Muscle of leg (tissue), 11 donors: ENCODE measurements around the gene VPS35L. TPM values are rescaled to one million over a fixed set of nuclear protein-coding genes. Genes with fewer than 3 reads are reported as not detected.

Experiments
- DNase-seq: peaks from one replicate; pipeline ENCODE4 v3.0.0; 2013
- H3K27ac ChIP-seq: one replicate; pipeline ENCODE4 v1.5.1; 2013; ENCODE audit warnings: mild to moderate bottlenecking, low read length, control low read depth
- H3K27me3 ChIP-seq: one replicate; pipeline ENCODE4 v1.6.1; 2013; ENCODE audit warnings: low read length; ENCODE audit not compliant: control insufficient read depth, insufficient read depth
- H3K36me3 ChIP-seq: one replicate; pipeline ENCODE4 v1.6.1; 2013; ENCODE audit warnings: low read length; ENCODE audit not compliant: control insufficient read depth, insufficient read depth
- H3K4me1 ChIP-seq: one replicate; pipeline ENCODE4 v1.6.1; 2013; ENCODE audit warnings: low read length; ENCODE audit not compliant: control insufficient read depth, insufficient read depth
- H3K4me3 ChIP-seq: one replicate; pipeline ENCODE4 v1.5.1; 2013; ENCODE audit warnings: low read length, control low read depth
- H3K9me3 ChIP-seq: replicated peaks from 2 replicates; pipeline ENCODE4 v1.6.1; 2013; ENCODE audit warnings: low read depth, low read length; ENCODE audit not compliant: control insufficient read depth
- WGBS: methylation state at CpG from one replicate; pipeline ENCODE4 v1.1.5; 2013; ENCODE audit warnings: missing lambda C conversion rate; ENCODE audit not compliant: insufficient coverage; 5-methylcytosine and 5-hydroxymethylcytosine counted together
- polyA plus RNA-seq, 8 donors: library from polyadenylated mRNA; unstranded; fragments of 120-200 nt; gene quantifications; one replicate each; pipeline versions ENCODE4 v1.2.1 to v1.2.3, GENCODE V29; 2013; ENCODE audit warnings: inconsistent platforms in 1 of 8, low replicate concordance in 1 of 8; ENCODE audit not compliant: insufficient read length in 8 of 8, insufficient read depth in 1 of 8
- total RNA-seq: library from RNA; stranded (reverse); fragments of 120-200 nt; gene quantifications from one replicate; pipeline ENCODE4 v1.2.4, GENCODE V29; 2013

The VPS35L gene
- total and polyA plus RNA-seq, 9 donors: 23.6 to 39.8 (median 34.3) TPM

- Histone ChIP-seq H3K27ac (no peak overlapping the region), H3K27me3 (no peaks in the 10 kb centered on the region), H3K36me3 (peaks cover 54% of the 10 kb centered on the region), H3K9me3 (no peaks in the 10 kb centered on the region), H3K4me1 (peaks cover 17% of the 10 kb centered on the region), H3K4me3 (no peak overlapping the region)
- DNase-seq: no peak
- WGBS: 94% methylated on average over 6 of the region's 8 CpGs
Measured at GRCh38 chr16:19699472-19699871, 144.0 kb downstream of the VPS35L start.

DNA sequence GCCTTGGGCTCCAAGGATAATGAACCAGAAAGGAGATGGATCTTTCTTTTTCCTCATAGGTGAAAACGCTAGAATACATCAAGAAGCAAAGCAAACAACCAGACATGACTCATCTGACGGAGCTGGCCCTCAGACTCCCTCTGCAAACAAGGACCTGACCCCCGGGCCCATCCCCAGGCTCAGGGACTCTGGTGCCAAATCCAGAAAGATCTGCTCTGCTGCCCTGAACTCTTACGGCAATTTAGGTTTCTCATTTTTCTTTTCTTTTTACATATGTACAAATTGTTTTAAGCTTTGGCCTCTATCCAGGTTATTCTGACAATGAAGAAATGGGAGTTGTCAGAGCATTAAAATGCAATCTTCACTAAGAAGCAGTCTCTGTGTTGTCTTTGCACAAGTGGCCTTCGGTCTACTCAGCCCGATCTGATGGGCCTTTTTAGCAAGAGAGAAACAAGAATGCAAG lies 144.8 kb downstream of the VPS35L start:
- peak overlapping the region; percentile 2 for H3K27ac ChIP-seq

GRCh38 chr16:19701091-19701490 lies 145.6 kb downstream of the VPS35L start:
- 94% methylated on average over 3 of the region's 3 CpGs for WGBS
- Histone ChIP-seq H3K4me1 (peaks cover 16% of the 10 kb centered on the region), H3K36me3 (peaks cover 67% of the 10 kb centered on the region), H3K27ac (no peak overlapping the region), H3K9me3 (no peaks in the 10 kb centered on the region), H3K27me3 (no peaks in the 10 kb centered on the region), H3K4me3 (no peak overlapping the region)
- DNase-seq: no peak

More for the DNA sequence above, 144.8 kb downstream of the VPS35L start:
- Histone ChIP-seq H3K9me3 (no peaks in the 10 kb centered on the region), H3K27me3 (no peaks in the 10 kb centered on the region), H3K4me1 (peaks cover 17% of the 10 kb centered on the region), H3K36me3 (peaks cover 60% of the 10 kb centered on the region), H3K4me3 (no peak overlapping the region)
- peak; percentile 40 for DNase-seq
- 46% methylated on average over 2 of the region's 6 CpGs for WGBS

DNA sequence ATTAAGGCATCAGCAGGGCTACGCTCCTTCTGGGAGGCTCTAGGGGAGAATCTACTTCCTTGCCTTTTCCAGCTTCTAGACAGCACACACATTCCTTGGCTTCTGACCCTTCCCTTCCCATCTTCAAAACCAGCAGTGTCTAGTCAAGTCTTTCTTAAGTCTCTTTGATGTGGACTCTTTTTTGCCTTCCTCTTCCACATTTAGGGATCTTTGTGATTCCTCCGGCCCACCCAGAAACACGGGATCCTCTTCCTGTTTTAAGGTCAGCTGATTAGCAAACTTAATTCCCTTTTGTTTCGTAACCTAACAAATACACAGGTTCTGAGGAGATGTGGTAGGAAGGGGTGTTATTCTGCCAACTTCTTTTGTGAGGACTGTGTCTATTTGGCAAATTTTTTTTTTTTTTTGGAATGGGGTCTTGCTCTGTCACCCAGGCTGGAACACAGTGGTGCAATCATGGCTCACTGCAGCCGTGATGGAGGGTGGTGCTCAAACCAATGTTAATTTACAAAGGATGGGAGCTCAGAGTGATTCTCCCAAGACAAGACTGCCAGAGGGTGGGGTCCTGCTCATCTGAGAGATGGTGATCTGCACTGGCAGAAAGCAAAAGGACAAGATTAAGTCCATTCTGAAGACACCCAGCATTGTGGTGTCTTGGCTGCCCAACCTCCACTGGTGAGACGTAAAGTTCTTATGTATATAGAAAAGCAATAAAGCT lies 147.8 kb downstream of the VPS35L start:
- H3K9me3 ChIP-seq: no peaks in the 10 kb centered on the region
- 63% methylated on average over 2 of the region's 6 CpGs for WGBS
- DNase-seq: no peak
- no peak overlapping the region for H3K4me3 ChIP-seq
- H3K4me1 ChIP-seq: no peaks in the 10 kb centered on the region
- no peaks in the 10 kb centered on the region for H3K27me3 ChIP-seq
- peak overlapping the region; percentile 35 for H3K27ac ChIP-seq
- H3K36me3 ChIP-seq: peaks cover 70% of the 10 kb centered on the region

DNA sequence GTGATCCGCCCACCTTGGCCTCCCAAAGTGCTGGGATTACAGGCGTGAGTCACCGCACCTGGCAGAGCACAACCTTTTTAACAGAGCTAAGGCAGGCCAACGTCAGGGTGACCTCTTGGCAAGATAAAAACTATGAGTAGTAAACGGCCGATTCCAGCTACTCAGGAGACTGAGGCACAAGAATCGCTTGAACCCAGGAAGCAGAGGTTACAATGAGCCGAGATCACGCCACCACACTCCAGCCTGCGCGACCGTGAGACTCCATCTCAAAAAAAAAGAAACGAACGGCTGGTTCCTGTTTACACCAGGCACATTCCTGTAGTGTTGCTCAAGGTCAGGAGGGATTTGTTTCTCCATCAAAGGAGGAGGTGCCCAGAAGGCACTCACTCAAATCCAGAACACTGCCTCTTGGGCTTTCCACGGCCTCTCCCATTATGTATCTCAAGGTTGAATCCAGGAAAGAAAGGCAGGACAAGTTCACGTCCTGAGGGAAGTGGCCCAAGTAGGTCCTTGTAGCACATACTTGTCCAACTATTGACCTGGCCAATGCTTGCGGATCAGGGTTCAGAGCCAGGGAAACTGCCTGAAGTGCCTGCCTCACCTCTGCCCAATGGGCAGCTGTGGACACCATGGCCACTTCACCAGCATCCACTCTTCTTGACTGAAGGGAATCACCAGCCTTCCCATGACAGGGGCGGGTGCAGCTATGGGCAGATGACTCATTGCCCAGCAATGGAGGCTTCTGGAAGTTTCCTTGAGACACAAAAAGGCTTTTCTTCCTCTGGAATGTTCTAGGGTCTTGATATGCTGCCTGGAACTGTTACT lies 149.0 kb downstream of the VPS35L start:
- H3K4me1 ChIP-seq: peaks cover 8% of the 10 kb centered on the region

GRCh38 chr16:19705146-19705501 lies 149.6 kb downstream of the VPS35L start:
- WGBS: 97% methylated on average over 5 of the region's 8 CpGs
- Histone ChIP-seq H3K36me3 (peaks cover 72% of the 10 kb centered on the region), H3K9me3 (no peaks in the 10 kb centered on the region), H3K27me3 (no peaks in the 10 kb centered on the region), H3K4me3 (no peak overlapping the region), H3K27ac (no peak overlapping the region), H3K4me1 (peaks cover 8% of the 10 kb centered on the region)
- no peak for DNase-seq

More for the DNA sequence above, 149.0 kb downstream of the VPS35L start:
- H3K4me3 ChIP-seq: no peak overlapping the region
- no peaks in the 10 kb centered on the region for H3K9me3 ChIP-seq
- no peak for DNase-seq
- peaks cover 70% of the 10 kb centered on the region for H3K36me3 ChIP-seq
- no peaks in the 10 kb centered on the region for H3K27me3 ChIP-seq
- WGBS: 86% methylated on average over 16 of the region's 18 CpGs
- peak overlapping the region; percentile 13 for H3K27ac ChIP-seq

- Histone ChIP-seq H3K27me3 (no peaks in the 10 kb centered on the region), H3K9me3 (no peaks in the 10 kb centered on the region), H3K4me1 (peaks cover 8% of the 10 kb centered on the region), H3K4me3 (no peak overlapping the region), H3K27ac (peak overlapping the region; percentile 3), H3K36me3 (peaks cover 73% of the 10 kb centered on the region)
- WGBS: 86% methylated on average over 2 of the region's 5 CpGs
- DNase-seq: no peak
Measured at GRCh38 chr16:19705843-19706242, 150.3 kb downstream of the VPS35L start.

- H3K27me3 ChIP-seq: no peaks in the 10 kb centered on the region
- no peak for DNase-seq
- 71% methylated on average over 14 of the region's 15 CpGs for WGBS
- no peak overlapping the region for H3K27ac ChIP-seq
- H3K4me1 ChIP-seq: peaks cover 14% of the 10 kb centered on the region
- no peak overlapping the region for H3K4me3 ChIP-seq
- H3K36me3 ChIP-seq: peaks cover 77% of the 10 kb centered on the region
- no peaks in the 10 kb centered on the region for H3K9me3 ChIP-seq
Measured at GRCh38 chr16:19706846-19707245, 151.3 kb downstream of the VPS35L start.

DNA sequence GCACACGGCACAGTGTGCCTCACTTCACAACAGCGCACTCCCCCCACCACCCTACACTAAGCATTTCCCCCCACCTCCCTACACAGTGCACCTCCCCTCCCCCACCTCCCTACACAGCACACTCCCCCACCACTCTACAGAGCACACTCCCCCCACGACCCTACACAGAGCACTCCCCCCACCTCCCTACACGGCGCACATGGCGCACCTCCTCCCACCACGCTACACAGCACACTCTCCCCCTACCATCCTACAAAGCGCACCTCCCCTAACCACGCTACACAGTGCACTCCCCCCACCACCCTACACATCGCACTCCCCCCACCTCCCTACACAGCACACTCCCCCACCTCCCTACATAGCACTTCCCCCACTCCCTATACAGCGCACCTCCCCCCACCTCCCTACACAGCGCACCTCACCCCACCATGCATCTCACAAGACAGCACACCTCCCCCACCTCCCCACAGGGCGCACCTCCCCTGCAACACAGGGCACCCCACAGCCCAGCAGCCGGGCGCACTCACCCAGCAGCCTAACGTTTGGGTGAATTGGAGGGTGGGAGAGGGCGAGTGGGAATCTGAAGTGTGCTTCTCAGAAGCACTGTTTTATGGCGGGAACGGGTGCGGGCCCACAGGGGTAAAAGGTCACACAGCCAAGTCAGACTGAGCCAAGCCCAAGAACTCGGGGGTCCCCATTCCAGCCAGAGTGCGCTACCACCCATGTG lies 152.2 kb downstream of the VPS35L start:
- no peak for DNase-seq
- H3K4me3 ChIP-seq: no peak overlapping the region
- peaks cover 80% of the 10 kb centered on the region for H3K36me3 ChIP-seq
- H3K9me3 ChIP-seq: no peaks in the 10 kb centered on the region
- H3K27ac ChIP-seq: no peak overlapping the region
- no peaks in the 10 kb centered on the region for H3K27me3 ChIP-seq
- peaks cover 14% of the 10 kb centered on the region for H3K4me1 ChIP-seq
- WGBS: 76% methylated on average over 6 of the region's 22 CpGs
